ENCODE data around the gene ALOX15.
"Not testable (repeated sequence)": the region's sequence is repeated elsewhere in the genome, so short reads cannot be mapped to it uniquely, and the experiment has no call there.

The ALOX15 gene

GRCh38 chr17:4645642-4646041, 4.2 kb upstream of the ALOX15 start:
- DNase-seq: no peak

GRCh38 chr17:4643676-4644075, 2.2 kb upstream of the ALOX15 start:
- no peak for DNase-seq

- DNase-seq: no peak
Observed at GRCh38 chr17:4642286-4642685, 808 bp upstream of the ALOX15 start.

- DNase-seq: not testable (repeated sequence)
Observed at GRCh38 chr17:4640569-4641188, 799 bp downstream of the ALOX15 start.

GRCh38 chr17:4639301-4640059, 2.0 kb downstream of the ALOX15 start:
- DNase-seq: peak; percentile 27

- not testable (repeated sequence) for DNase-seq
Observed at GRCh38 chr17:4638766-4639165, 2.7 kb downstream of the ALOX15 start.

GRCh38 chr17:4636474-4637100, 4.9 kb downstream of the ALOX15 start:
- DNase-seq: no peak

- DNase-seq: no peak
Observed at GRCh38 chr17:4635823-4636375, 5.6 kb downstream of the ALOX15 start.

GRCh38 chr17:4634976-4635375, 6.5 kb downstream of the ALOX15 start:
- no peak for DNase-seq

- DNase-seq: no peak
Observed at GRCh38 chr17:4633643-4634042, 7.8 kb downstream of the ALOX15 start.

GRCh38 chr17:4632581-4632920, 8.9 kb downstream of the ALOX15 start:
- DNase-seq: no peak

- no peak for DNase-seq
Observed at GRCh38 chr17:4631836-4632580, 9.5 kb downstream of the ALOX15 start.

- DNase-seq: no peak
Observed at GRCh38 chr17:4631431-4631830, 10.0 kb downstream of the ALOX15 start.

- no peak for DNase-seq
Observed at GRCh38 chr17:4626734-4627256, 14.7 kb downstream of the ALOX15 start.

GRCh38 chr17:4625181-4625617, 16.3 kb downstream of the ALOX15 start:
- no peak for DNase-seq

- DNase-seq: not testable (repeated sequence)
Observed at GRCh38 chr17:4624451-4624911, 17.0 kb downstream of the ALOX15 start.

GRCh38 chr17:4623249-4623648, 18.2 kb downstream of the ALOX15 start:
- DNase-seq: no peak

- no peak for DNase-seq
Observed at GRCh38 chr17:4622375-4622774, 19.1 kb downstream of the ALOX15 start.

GRCh38 chr17:4620531-4621101, 20.9 kb downstream of the ALOX15 start:
- no peak for DNase-seq

GRCh38 chr17:4617590-4618351, 23.7 kb downstream of the ALOX15 start:
- DNase-seq: no peak

GRCh38 chr17:4617090-4617489, 24.4 kb downstream of the ALOX15 start:
- no peak for DNase-seq

GRCh38 chr17:4616476-4616875, 25.0 kb downstream of the ALOX15 start:
- no peak for DNase-seq

All from activated naive CD4-positive, alpha-beta T cell treated with anti-CD3 and anti-CD28 coated beads, Interleukin-2, amount 50 U/mL, for 16 hours (primary cell).